ENCODE results near the gene DCAF8.

Gene DCAF8

DNA sequence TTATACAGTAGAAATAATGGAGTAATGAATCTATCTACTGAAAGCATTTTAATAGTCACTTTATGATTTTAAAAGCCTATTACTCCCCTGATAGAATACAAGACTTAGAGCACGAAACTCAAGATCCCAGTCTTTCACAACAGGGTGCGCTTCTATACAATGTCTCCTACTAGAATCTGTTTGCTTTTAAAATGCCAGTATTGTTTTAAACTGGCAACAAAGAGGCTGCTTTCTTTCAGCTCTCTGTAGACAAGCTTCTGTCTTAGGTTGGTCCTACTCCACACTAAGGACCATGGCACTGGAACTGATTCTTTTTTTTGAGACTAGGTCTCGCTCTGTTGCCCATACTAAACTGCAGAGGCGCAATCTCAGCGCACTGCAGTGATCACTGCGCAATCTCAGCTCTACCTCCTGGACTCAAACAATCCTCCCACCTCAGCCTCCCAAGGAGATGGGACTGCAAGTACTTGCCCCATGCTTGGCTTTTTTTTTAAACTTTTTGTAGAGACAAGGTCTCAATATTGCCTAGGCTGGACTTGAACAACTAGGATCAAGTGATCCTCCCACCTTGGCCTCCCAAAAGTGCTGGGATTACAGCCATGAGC, 4.8 kb downstream of the DCAF8 start:
- H3F3A ChIP-seq (ENCODE audit: insufficient read depth, low read length), result peaks cover 9% of the 10 kb centered on the region
- no peaks in the 10 kb centered on the region for H3K27me3 ChIP-seq (replicated peaks; ENCODE audit: insufficient read depth, low read length)
- no peaks in the 10 kb centered on the region for H3K9me2 ChIP-seq (replicated peaks; ENCODE audit: insufficient read depth, low read length)
- H3K36me3 ChIP-seq (replicated peaks; ENCODE audit: insufficient read depth, low read length), result no peaks in the 10 kb centered on the region; the same call in 1 of the 2 replicates
- H4K20me1 ChIP-seq (ENCODE audit: insufficient read depth, low read length), result no peaks in the 10 kb centered on the region
- H3K9me3 ChIP-seq (replicated peaks; ENCODE audit: insufficient read depth, low read length), result no peaks in the 10 kb centered on the region
- no peak overlapping the region for H3K4me2 ChIP-seq (ENCODE audit: low read depth, low read length)
- no peak for TF ChIP-seq CTCF (IDR thresholded peaks at IDR 0.05; ENCODE audit: low read length)
- no peak for TF ChIP-seq EZH2 (optimal IDR thresholded peaks at IDR 0.05; ENCODE audit: low read depth, low read length)
- TF ChIP-seq EZH2phosphoT487 (IDR thresholded peaks at IDR 0.05; ENCODE audit: low read length), result no peak
- H3K4me3 ChIP-seq (ENCODE audit: low read length), result no peak overlapping the region
- no peak for DNase-seq
- no peak overlapping the region for H2AFZ ChIP-seq (ENCODE audit: low read length)
- H3K9ac ChIP-seq (ENCODE audit: low read length), result no peak overlapping the region
- H3K27ac ChIP-seq (ENCODE audit: low read length), result no peak overlapping the region
- peaks cover 75% of the 10 kb centered on the region for H3K79me2 ChIP-seq (ENCODE audit: low read length)
- peaks cover 15% of the 10 kb centered on the region for H3K4me1 ChIP-seq (ENCODE audit: low read length)

- peaks cover 77% of the 10 kb centered on the region for H3K79me2 ChIP-seq (ENCODE audit: low read length)
- H3K4me2 ChIP-seq (ENCODE audit: low read depth, low read length), result no peak overlapping the region
- H3K4me1 ChIP-seq (ENCODE audit: low read length), result peaks cover 15% of the 10 kb centered on the region
Observed at GRCh38 chr1:160256396-160257046, 5.8 kb downstream of the DCAF8 start.

GRCh38 chr1:160255781-160256300, 6.5 kb downstream of the DCAF8 start:
- Histone ChIP-seq H3K9me3 (replicated peaks; ENCODE audit: insufficient read depth, low read length) (no peaks in the 10 kb centered on the region), H3F3A (ENCODE audit: insufficient read depth, low read length) (no peaks in the 10 kb centered on the region), H3K36me3 (replicated peaks; ENCODE audit: insufficient read depth, low read length) (peaks cover 5% of the 10 kb centered on the region; the same call in 1 of the 2 replicates), H3K4me3 (ENCODE audit: low read length) (no peak overlapping the region), H2AFZ (ENCODE audit: low read length) (no peak overlapping the region), H3K4me2 (ENCODE audit: low read depth, low read length) (no peak overlapping the region), H3K9ac (ENCODE audit: low read length) (no peak overlapping the region), H4K20me1 (ENCODE audit: insufficient read depth, low read length) (no peaks in the 10 kb centered on the region), H3K4me1 (ENCODE audit: low read length) (peaks cover 12% of the 10 kb centered on the region), H3K79me2 (ENCODE audit: low read length) (peaks cover 77% of the 10 kb centered on the region), H3K27me3 (replicated peaks; ENCODE audit: insufficient read depth, low read length) (no peaks in the 10 kb centered on the region), H3K9me2 (replicated peaks; ENCODE audit: insufficient read depth, low read length) (no peaks in the 10 kb centered on the region), H3K27ac (ENCODE audit: low read length) (no peak overlapping the region)
- DNase-seq, result no peak
- TF ChIP-seq EZH2 (optimal IDR thresholded peaks at IDR 0.05; ENCODE audit: low read depth, low read length) (no peak), CTCF (IDR thresholded peaks at IDR 0.05; ENCODE audit: low read length) (no peak), EZH2phosphoT487 (IDR thresholded peaks at IDR 0.05; ENCODE audit: low read length) (no peak)

More at GRCh38 chr1:160256396-160257046, 5.8 kb downstream of the DCAF8 start:
- TF ChIP-seq EZH2 (optimal IDR thresholded peaks at IDR 0.05; ENCODE audit: low read depth, low read length) (no peak), CTCF (IDR thresholded peaks at IDR 0.05; ENCODE audit: low read length) (no peak), EZH2phosphoT487 (IDR thresholded peaks at IDR 0.05; ENCODE audit: low read length) (no peak)
- no peak overlapping the region for H2AFZ ChIP-seq (ENCODE audit: low read length)
- no peak overlapping the region for H3K27ac ChIP-seq (ENCODE audit: low read length)
- no peak overlapping the region for H3K9ac ChIP-seq (ENCODE audit: low read length)
- DNase-seq, result no peak
- no peaks in the 10 kb centered on the region for H3K9me3 ChIP-seq (replicated peaks; ENCODE audit: insufficient read depth, low read length)
- no peaks in the 10 kb centered on the region for H3K27me3 ChIP-seq (replicated peaks; ENCODE audit: insufficient read depth, low read length)
- H4K20me1 ChIP-seq (ENCODE audit: insufficient read depth, low read length), result no peaks in the 10 kb centered on the region
- H3K9me2 ChIP-seq (replicated peaks; ENCODE audit: insufficient read depth, low read length), result no peaks in the 10 kb centered on the region
- no peak overlapping the region for H3K4me3 ChIP-seq (ENCODE audit: low read length)
- H3F3A ChIP-seq (ENCODE audit: insufficient read depth, low read length), result 0 out of 2 replicates have a peak, but pooled peaks cover 4% of the 10 kb centered on the region
- H3K36me3 ChIP-seq (replicated peaks; ENCODE audit: insufficient read depth, low read length), result no peaks in the 10 kb centered on the region; the same call in 1 of the 2 replicates

Data from MM.1S (cell line).